ENCODE results near the gene EPHA6. TPM values are rescaled to one million over a fixed set of nuclear protein-coding genes. Genes with fewer than 3 reads are reported as not detected.
A peak's percentile ranks its signal among the peaks of the same experiment; 100 is the strongest.

EPHA6 gene
- polyA plus RNA-seq, 3 donors: 0.73 to 0.96 (median 0.74) TPM

DNA sequence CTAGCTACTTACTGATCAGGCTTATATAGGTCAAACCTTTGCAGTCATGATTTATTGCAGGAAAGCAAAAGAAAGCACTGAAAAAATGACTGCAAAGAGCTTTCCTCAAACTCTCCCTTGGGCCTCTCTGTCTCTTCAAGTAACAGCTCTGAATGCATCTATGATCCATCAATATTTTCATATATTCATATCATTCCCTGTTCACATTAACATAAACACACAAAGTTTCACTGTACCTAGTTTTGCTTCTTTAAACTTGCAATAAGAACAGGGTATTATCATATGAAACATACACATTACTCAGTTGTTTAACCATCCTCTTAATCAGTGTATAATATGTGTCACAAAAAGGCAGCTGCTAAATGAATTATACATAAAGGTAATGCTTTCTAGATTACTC lies 842.2 kb downstream of the EPHA6 start:
- no peak for DNase-seq (ENCODE audit: extremely low read depth in 1 of 11, low read depth in 9 of 11, low spot score in 4 of 11)

DNA sequence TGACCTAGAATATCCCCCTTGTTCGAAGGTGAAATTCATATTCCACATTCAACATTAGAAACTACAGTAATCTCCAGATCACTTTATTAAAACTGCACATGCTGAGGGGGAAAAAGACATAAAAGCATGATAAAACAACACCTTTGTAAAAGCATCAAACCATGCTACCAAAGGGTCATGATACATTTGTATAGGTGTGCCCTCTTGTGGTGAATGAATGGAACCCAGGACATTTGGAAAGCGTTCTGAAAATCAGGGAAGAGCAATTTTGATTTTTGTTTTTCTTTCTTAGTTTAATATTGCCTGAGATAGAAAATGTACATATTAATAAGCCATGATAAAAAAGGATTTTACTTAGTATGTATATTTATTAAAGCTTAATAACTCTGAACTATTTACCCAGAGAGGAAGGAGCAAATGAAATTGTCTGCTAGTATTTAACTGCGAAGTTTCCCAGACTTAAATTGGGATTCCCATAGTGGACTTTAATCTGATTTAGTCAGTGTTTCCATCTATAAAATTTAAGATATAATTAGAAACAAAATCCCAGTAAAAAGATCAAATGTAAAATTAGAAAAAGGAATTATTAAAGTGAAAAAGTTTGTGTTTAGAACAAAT lies 844.4 kb downstream of the EPHA6 start:
- DNase-seq (ENCODE audit: extremely low read depth in 1 of 11, low read depth in 9 of 11, low spot score in 4 of 11): peak in 9 of 11 donors; percentile 3 to 17 (median 7)

DNA sequence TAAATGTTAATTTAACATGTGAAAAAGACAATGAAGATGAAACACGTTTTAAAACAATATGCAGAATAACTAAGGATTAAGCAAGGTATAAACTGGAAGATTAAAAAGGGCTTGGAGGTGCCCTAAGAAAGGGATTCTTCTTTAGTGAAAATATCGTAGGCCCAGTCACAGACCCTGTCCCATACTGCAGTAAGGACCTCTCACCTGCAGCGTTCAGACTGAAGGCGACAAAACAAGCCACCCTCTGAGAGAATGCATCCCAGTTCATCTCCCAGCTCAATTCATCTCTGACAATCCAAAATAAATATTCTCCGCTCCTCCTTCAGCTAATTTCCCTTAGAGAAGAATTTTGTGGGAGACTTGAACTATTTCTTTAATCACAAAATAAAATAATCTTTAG lies 847.9 kb downstream of the EPHA6 start:
- DNase-seq (ENCODE audit: extremely low read depth in 1 of 11, low read depth in 9 of 11, low spot score in 4 of 11): no peak

GRCh38 chr3:97662762-97663161 lies 848.4 kb downstream of the EPHA6 start:
- no peak for DNase-seq (ENCODE audit: extremely low read depth in 1 of 11, low read depth in 9 of 11, low spot score in 4 of 11)

GRCh38 chr3:97665896-97666295 lies 851.5 kb downstream of the EPHA6 start:
- no peak for DNase-seq (ENCODE audit: extremely low read depth in 1 of 11, low read depth in 9 of 11, low spot score in 4 of 11)

DNA sequence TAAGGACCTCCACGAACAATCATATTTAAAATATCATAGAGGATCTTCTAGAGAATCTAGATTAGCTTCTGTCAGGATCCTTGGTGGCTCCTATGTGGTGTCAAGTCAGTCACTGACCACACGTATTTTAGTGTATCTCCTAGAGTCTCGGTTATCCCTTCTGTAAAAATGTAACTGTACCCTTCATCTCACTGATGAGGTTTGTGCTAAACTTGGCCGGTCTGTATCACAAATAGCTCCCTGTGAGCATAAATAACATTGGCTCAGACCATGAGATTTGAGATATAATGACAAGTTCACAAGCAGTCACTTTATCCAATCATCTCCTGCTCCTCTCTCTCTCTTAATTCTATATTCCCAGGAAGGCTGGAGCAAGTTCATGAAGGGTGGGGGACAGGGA lies 856.6 kb downstream of the EPHA6 start:
- DNase-seq (ENCODE audit: extremely low read depth in 1 of 11, low read depth in 9 of 11, low spot score in 4 of 11): no peak

DNA sequence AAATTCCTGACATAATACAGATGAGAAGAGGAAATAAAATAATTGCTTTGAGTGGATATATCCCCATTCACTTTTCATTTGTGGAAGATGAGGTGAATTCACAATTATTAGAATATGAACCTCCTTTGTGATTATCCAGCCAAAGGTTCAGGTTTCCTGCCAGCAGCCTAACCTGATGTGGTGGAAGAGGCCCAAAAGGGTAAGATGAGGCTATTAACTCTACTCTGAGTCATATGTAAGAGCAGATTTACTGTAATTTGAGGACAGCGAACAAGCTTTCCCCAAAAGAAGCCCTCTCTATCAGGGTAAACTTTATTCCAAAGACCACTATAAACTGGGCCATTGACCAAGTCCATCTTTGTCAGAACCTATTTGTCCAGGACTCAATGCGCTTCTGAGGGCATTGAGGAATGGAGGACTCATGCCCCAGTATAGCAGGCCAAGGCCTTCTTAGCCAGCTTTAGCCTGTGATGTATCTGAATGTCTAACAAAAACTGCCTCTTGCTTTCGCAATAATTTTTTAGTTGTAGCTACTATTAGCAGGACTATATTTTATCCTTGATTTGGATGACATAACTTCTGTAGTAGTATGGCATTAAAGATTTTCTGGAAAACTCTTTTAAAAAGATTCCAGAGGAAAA lies 859.1 kb downstream of the EPHA6 start:
- no peak for DNase-seq (ENCODE audit: extremely low read depth in 1 of 11, low read depth in 9 of 11, low spot score in 4 of 11)

GRCh38 chr3:97674461-97674860 lies 860.1 kb downstream of the EPHA6 start:
- DNase-seq (ENCODE audit: extremely low read depth in 1 of 11, low read depth in 9 of 11, low spot score in 4 of 11): no peak

- DNase-seq (ENCODE audit: extremely low read depth in 1 of 11, low read depth in 9 of 11, low spot score in 4 of 11): no peak
These were observed 865.8 kb downstream of the EPHA6 start for GRCh38 chr3:97680210-97680609.

DNA sequence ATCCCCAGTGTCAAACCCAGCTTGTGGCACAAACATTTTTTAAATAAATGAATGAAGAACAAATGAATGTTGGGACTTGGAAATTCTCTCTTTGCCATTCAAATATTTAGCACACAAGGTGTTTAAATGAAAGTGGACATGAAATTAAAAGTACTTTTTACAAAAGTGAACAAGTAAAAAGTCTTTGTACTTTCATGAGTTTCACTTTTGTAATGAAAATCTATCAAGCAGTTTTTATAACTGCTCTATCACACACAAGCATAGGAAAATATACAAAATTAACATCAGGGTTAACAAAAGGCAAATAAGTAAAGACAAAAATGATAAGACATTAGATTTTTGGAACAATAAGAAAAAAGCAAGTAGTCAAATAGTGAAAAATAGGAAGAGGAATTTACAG lies 866.3 kb downstream of the EPHA6 start:
- no peak for DNase-seq (ENCODE audit: extremely low read depth in 1 of 11, low read depth in 9 of 11, low spot score in 4 of 11)

- DNase-seq (ENCODE audit: extremely low read depth in 1 of 11, low read depth in 9 of 11, low spot score in 4 of 11): no peak
These were observed 870.1 kb downstream of the EPHA6 start for GRCh38 chr3:97684490-97684889.

GRCh38 chr3:97686258-97686657 lies 871.9 kb downstream of the EPHA6 start:
- no peak for DNase-seq (ENCODE audit: extremely low read depth in 1 of 11, low read depth in 9 of 11, low spot score in 4 of 11)

GRCh38 chr3:97687734-97688133 lies 873.3 kb downstream of the EPHA6 start:
- DNase-seq (ENCODE audit: extremely low read depth in 1 of 11, low read depth in 9 of 11, low spot score in 4 of 11): no peak

DNA sequence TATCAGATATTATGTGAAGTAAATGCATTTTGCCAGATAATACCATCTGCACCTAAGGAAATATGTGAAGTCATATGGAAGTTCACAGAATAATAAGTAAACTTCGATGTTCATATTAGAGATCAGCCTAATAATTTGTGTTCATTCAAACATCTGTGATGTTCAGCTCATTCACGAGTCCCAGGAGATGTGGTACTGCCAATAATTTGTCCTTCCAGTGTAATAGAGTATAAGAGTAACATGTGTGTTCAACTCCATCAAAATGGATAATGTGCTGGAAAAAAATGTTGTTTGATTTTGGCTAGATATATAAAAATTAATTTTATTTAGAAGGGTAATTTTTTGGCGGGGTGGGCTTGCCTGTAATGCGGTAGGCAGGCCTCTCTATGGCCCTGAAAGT lies 874.7 kb downstream of the EPHA6 start:
- DNase-seq (ENCODE audit: extremely low read depth in 1 of 11, low read depth in 9 of 11, low spot score in 4 of 11): no peak

DNA sequence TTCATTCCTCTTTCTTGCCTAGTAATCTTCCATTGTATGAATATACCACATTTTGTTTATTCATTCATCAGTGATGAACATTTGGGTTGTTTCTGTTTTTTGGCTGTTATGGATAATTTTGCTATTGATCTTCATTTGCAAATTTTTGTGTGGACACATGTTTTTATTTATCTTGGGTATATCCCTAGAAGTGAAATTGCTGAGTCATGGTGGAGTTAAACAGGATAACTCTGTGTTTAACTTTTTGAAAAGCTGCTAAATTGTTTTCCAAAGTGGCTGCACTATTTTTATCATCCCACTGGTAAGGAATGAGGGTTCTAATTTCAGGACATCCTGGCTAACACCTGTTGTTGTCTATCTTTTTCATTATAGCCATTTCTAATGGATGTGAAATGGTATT lies 875.6 kb downstream of the EPHA6 start:
- no peak for DNase-seq (ENCODE audit: extremely low read depth in 1 of 11, low read depth in 9 of 11, low spot score in 4 of 11)

- DNase-seq (ENCODE audit: extremely low read depth in 1 of 11, low read depth in 9 of 11, low spot score in 4 of 11): no peak
These were observed 877.0 kb downstream of the EPHA6 start for GRCh38 chr3:97691354-97691753.

GRCh38 chr3:97692389-97692788 lies 878.0 kb downstream of the EPHA6 start:
- DNase-seq (ENCODE audit: extremely low read depth in 1 of 11, low read depth in 9 of 11, low spot score in 4 of 11): no peak

DNA sequence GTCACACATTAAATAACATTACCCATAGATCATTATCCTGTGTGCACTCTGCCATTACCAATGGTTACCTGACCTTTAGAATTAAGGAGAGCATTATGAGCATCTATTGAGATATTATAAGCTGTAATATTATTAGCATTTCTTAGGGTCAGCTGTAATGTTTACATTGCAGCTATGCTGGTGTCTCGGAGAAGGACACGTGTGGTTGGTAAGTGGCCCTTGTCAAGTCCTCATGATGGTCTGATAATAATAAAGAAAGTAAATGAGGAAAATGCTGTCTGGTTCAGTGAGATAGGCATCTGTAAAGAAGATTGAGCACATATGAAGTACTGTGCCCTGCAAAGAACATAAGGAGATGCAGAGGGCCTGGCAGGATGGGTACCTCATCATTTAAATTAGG lies 878.4 kb downstream of the EPHA6 start:
- no peak for DNase-seq (ENCODE audit: extremely low read depth in 1 of 11, low read depth in 9 of 11, low spot score in 4 of 11)

GRCh38 chr3:97694876-97695275 lies 880.5 kb downstream of the EPHA6 start:
- no peak for DNase-seq (ENCODE audit: extremely low read depth in 1 of 11, low read depth in 9 of 11, low spot score in 4 of 11)

GRCh38 chr3:97698691-97699090 lies 884.3 kb downstream of the EPHA6 start:
- DNase-seq (ENCODE audit: extremely low read depth in 1 of 11, low read depth in 9 of 11, low spot score in 4 of 11): no peak

DNA sequence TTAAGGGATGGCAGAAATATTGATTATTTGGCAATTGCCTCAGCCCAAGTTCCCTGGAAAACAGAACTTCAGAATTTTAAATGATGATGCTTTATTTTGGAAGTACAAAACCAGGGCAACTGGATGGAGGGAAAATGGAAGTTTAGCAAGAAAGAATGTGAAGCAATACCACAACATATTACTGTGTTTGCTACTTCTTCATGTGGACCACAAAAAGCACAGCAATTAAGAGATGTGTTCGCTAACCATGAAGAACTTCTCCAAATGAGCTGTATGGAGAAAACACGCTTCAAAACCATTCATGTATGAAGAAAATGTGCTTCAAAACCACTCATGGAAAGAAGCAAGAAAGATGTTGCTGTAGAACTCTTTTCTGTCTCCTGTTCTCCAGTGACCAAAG lies 885.5 kb downstream of the EPHA6 start:
- DNase-seq (ENCODE audit: extremely low read depth in 1 of 11, low read depth in 9 of 11, low spot score in 4 of 11): no peak

All from renal cortex interstitium (tissue), 11 donors.